Testis (tissue), 3 donors: ENCODE data around the gene ACACB. TPM values are rescaled to one million over a fixed set of nuclear protein-coding genes. Genes with fewer than 3 reads are reported as not detected.

Source experiments
- DNase-seq: peaks from one replicate; pipeline ENCODE4 v3.0.0-alpha.2; 2019
- H3K27ac ChIP-seq, 2 donors: fragments of 200-600 bp; sonication (generic); one replicate each; pipeline ENCODE4 v1.5.1; 2019
- H3K27me3 ChIP-seq: fragments of 200-600 bp; sonication (generic); one replicate; pipeline ENCODE4 v1.5.1; 2019
- H3K36me3 ChIP-seq: fragments of 200-600 bp; sonication (generic); one replicate; pipeline ENCODE4 v1.5.1; 2017; ENCODE audit warnings: low read depth; ENCODE audit errors: missing control alignments
- H3K4me1 ChIP-seq: fragments of 200-600 bp; sonication (generic); one replicate; pipeline ENCODE4 v1.5.1; 2019
- H3K4me3 ChIP-seq, 2 donors: fragments of 200-600 bp; sonication (generic); one replicate each; pipeline ENCODE4 v1.5.1; 2017 to 2019
- H3K9me3 ChIP-seq: fragments of 200-600 bp; sonication (generic); one replicate; pipeline ENCODE4 v1.5.1; 2017
- CTCF ChIP-seq, 3 experiments: fragments of 450-650 bp in 2 of 3; fragments of 200-600 bp in 1 of 3; sonication (generic) in 1 of 3; IDR thresholded peaks; one replicate each; pipeline ENCODE4 v1.5.1; 2016 to 2019; ENCODE audit warnings: antibody characterized with exemption in 3 of 3, mild to moderate bottlenecking in 2 of 3, moderate library complexity in 1 of 3
- POLR2A ChIP-seq: fragments of 450-650 bp; IDR thresholded peaks from one replicate; pipeline ENCODE4 v1.6.1; 2017; ENCODE audit warnings: antibody characterized with exemption, mild to moderate bottlenecking, moderate library complexity
- WGBS, 2 donors: methylation state at CpG; one replicate each; pipeline ENCODE4 v1.1.5; 2018; 5-methylcytosine and 5-hydroxymethylcytosine counted together
- intact Hi-C: fragments of 100-400 bp; cut with DNase I; formaldehyde crosslinking; loops from one replicate; pipeline ENCODE4 v1.15.1; 2023; ENCODE audit warnings: low total_unique reads
- polyA plus RNA-seq: library from polyadenylated mRNA; stranded (reverse); fragments of 350-450 nt; fragmentation: Illumina TruSeq; extraction: RNeasy Lipid Tissue Mini Kit (QIAGEN cat#74804); gene quantifications from one replicate; pipeline ENCODE4 v1.2.3, GENCODE V29; 2014; ENCODE audit warnings: low read depth, low replicate concordance; ENCODE audit not compliant: insufficient read depth
- total RNA-seq, 2 donors: library from RNA; depleted of rRNA; stranded (reverse); fragments of >200 nt; gene quantifications; one replicate each; pipeline ENCODE4 v1.2.3, GENCODE V29; 2016

The ACACB gene
- total and polyA plus RNA-seq, 3 donors from 2014 or later = 25.5 to 96.8 (median 61.6) TPM

- intact Hi-C loops = no loop called here
- WGBS, 2 donors = 27 to 37% methylated on average over 6 of the region's 6 CpGs
- peaks cover 16% of the 10 kb centered on the region for H3K4me1 ChIP-seq
- no peaks in the 10 kb centered on the region for H3K36me3 ChIP-seq
- H3K27me3 ChIP-seq = no peaks in the 10 kb centered on the region
- peak overlapping the region; percentile 47 to 70 for H3K4me3 ChIP-seq
- TF ChIP-seq CTCF (IDR thresholded peaks at IDR 0.05) = no peak
- no peak for TF ChIP-seq POLR2A
- H3K27ac ChIP-seq = peak overlapping the region in 1 of 2 donors; percentile 51
- H3K9me3 ChIP-seq = no peaks in the 10 kb centered on the region
- no peak for DNase-seq
Measured at GRCh38 chr12:109092497-109093021, 23.8 kb upstream of the ACACB start.

GRCh38 chr12:109093022-109093918 lies 23.1 kb upstream of the ACACB start, which contains the start of gene ALKBH2:
TSS of gene ALKBH2 (minus strand) at chr12:109093472. CDS start at chr12:109092786, 686 bp downstream.
- intact Hi-C loops = no loop called here
- H3K36me3 ChIP-seq = no peaks in the 10 kb centered on the region
- TF ChIP-seq POLR2A (no peak), CTCF (IDR thresholded peaks at IDR 0.05) (peak; percentile 96 to 99 (median 96))
- no peaks in the 10 kb centered on the region for H3K27me3 ChIP-seq
- 4 to 6% methylated on average over 38 to 45 of the region's 45 CpGs for WGBS, 2 donors
- no peaks in the 10 kb centered on the region for H3K9me3 ChIP-seq
- peaks cover 18% of the 10 kb centered on the region for H3K4me1 ChIP-seq
- DNase-seq = peak; percentile 96
- peak within 1 kb of the TSS in 1 of 2 donors; percentile 51 for H3K27ac ChIP-seq
- peak within 1 kb of the TSS; percentile 47 to 70 for H3K4me3 ChIP-seq

GRCh38 chr12:109097140-109097434 lies 19.3 kb upstream of the ACACB start:
- H3K27me3 ChIP-seq = no peaks in the 10 kb centered on the region
- no peaks in the 10 kb centered on the region for H3K36me3 ChIP-seq
- peak overlapping the region; percentile 80 to 81 for H3K4me3 ChIP-seq
- peaks cover 19% of the 10 kb centered on the region for H3K4me1 ChIP-seq
- no peak for DNase-seq
- intact Hi-C loops = loop anchor here (2.0 kb wide), 1 partner anchor 14 kb away; no protein-coding TSS in a partner anchor
- no peaks in the 10 kb centered on the region for H3K9me3 ChIP-seq
- 21 to 34% methylated on average over 7 to 11 of the region's 11 CpGs for WGBS, 2 donors
- TF ChIP-seq CTCF (IDR thresholded peaks at IDR 0.05) (no peak), POLR2A (no peak)
- H3K27ac ChIP-seq = no peak overlapping the region

GRCh38 chr12:109097435-109098182 lies 18.8 kb upstream of the ACACB start, which contains the start of gene UNG:
TSS of gene UNG (plus strand) at chr12:109097597. CDS start at chr12:109097680, 83 bp downstream.
- intact Hi-C loops = loop anchor here (2.0 kb wide), 1 partner anchor 13 kb away; no protein-coding TSS in a partner anchor
- Histone ChIP-seq H3K4me1 (peaks cover 15% of the 10 kb centered on the region), H3K27me3 (no peaks in the 10 kb centered on the region), H3K9me3 (no peaks in the 10 kb centered on the region), H3K27ac (peak within 1 kb of the TSS; percentile 67 to 90), H3K4me3 (peak within 1 kb of the TSS; percentile 80 to 81), H3K36me3 (no peaks in the 10 kb centered on the region)
- peak; percentile 98 for DNase-seq
- no peak for TF ChIP-seq CTCF (IDR thresholded peaks at IDR 0.05)
- TF ChIP-seq POLR2A = no peak
- WGBS, 2 donors = 0 to 1% methylated on average over 2 to 63 of the region's 71 CpGs
